HEK293 (cell line): Measurements from ENCODE around the gene BLOC1S1.

Experiments used
- GLI2 ChIP-seq: fragments of 450-650 bp; formaldehyde crosslinking; IDR thresholded peaks from 2 replicates; pipeline ENCODE4; 2017; ENCODE audit warnings: missing biosample characterization, missing genetic modification characterization, low read depth, borderline replicate concordance
- MEIS1 ChIP-seq: sonication (generic); formaldehyde crosslinking; IDR thresholded peaks from 2 replicates; pipeline ENCODE4 v1.8.1; 2022; ENCODE audit warnings: missing genetic modification reagents, mild to moderate bottlenecking, borderline replicate concordance
- MZF1 ChIP-seq: fragments of 450-650 bp; formaldehyde crosslinking; IDR thresholded peaks from 2 replicates; pipeline ENCODE4 v1.5.1; 2017; ENCODE audit warnings: missing biosample characterization, missing genetic modification characterization, borderline replicate concordance
- OSR2 ChIP-seq: fragments of 450-650 bp; formaldehyde crosslinking; IDR thresholded peaks from 2 replicates; pipeline ENCODE4 v1.5.1; 2016; ENCODE audit warnings: missing biosample characterization, missing genetic modification characterization
- OVOL3 ChIP-seq: fragments of 450-650 bp; formaldehyde crosslinking; IDR thresholded peaks from 2 replicates; pipeline ENCODE4 v1.5.1; 2016; ENCODE audit warnings: missing biosample characterization, missing genetic modification characterization
- REST ChIP-seq: fragments of 450-650 bp; formaldehyde crosslinking; IDR thresholded peaks from 2 replicates; pipeline ENCODE4 v1.5.1; 2016; ENCODE audit warnings: missing biosample characterization, missing genetic modification characterization
- SP3 ChIP-seq: fragments of 450-650 bp; formaldehyde crosslinking; IDR thresholded peaks from 2 replicates; pipeline ENCODE4 v1.5.1; 2016; ENCODE audit warnings: missing biosample characterization, missing genetic modification characterization
- TCF7L2 ChIP-seq: IDR thresholded peaks from 2 replicates; pipeline ENCODE4 v1.6.1; 2011; ENCODE audit warnings: low read depth, mild to moderate bottlenecking, inconsistent platforms, low read length, moderate library complexity, borderline replicate concordance
- WT1 ChIP-seq: fragments of 450-650 bp; formaldehyde crosslinking; IDR thresholded peaks from 2 replicates; pipeline ENCODE4 v1.5.1; 2016; ENCODE audit warnings: missing biosample characterization, missing genetic modification characterization
- YY1 ChIP-seq: fragments of 450-650 bp; formaldehyde crosslinking; IDR thresholded peaks from 2 replicates; pipeline ENCODE4 v1.5.1; 2018; ENCODE audit warnings: missing biosample characterization, missing genetic modification characterization
- YY2 ChIP-seq: fragments of 450-650 bp; formaldehyde crosslinking; IDR thresholded peaks from 2 replicates; pipeline ENCODE4 v1.5.1; 2016; ENCODE audit warnings: missing biosample characterization, missing genetic modification characterization
- ZBTB8A ChIP-seq: fragments of 450-650 bp; formaldehyde crosslinking; IDR thresholded peaks from 2 replicates; pipeline ENCODE4 v1.5.1; 2016; ENCODE audit warnings: missing biosample characterization, missing genetic modification characterization
- ZIC2 ChIP-seq: fragments of 450-650 bp; formaldehyde crosslinking; IDR thresholded peaks from 2 replicates; pipeline ENCODE4 v1.5.1; 2016; ENCODE audit warnings: missing biosample characterization, missing genetic modification characterization
- ZNF112 ChIP-seq: fragments of 450-650 bp; formaldehyde crosslinking; IDR thresholded peaks from 2 replicates; pipeline ENCODE4 v1.5.0; 2017; ENCODE audit warnings: missing biosample characterization, missing genetic modification characterization
- ZNF140 ChIP-seq: fragments of 450-650 bp; formaldehyde crosslinking; IDR thresholded peaks from 2 replicates; pipeline ENCODE4 v1.5.1; 2016; ENCODE audit warnings: missing biosample characterization, missing genetic modification characterization
- ZNF146 ChIP-seq: fragments of 450-650 bp; formaldehyde crosslinking; IDR thresholded peaks from 2 replicates; pipeline ENCODE4 v1.5.1; 2016; ENCODE audit warnings: missing biosample characterization, missing genetic modification characterization
- ZNF175 ChIP-seq: fragments of 450-650 bp; formaldehyde crosslinking; IDR thresholded peaks from 2 replicates; pipeline ENCODE4 v1.5.1; 2016; ENCODE audit warnings: missing biosample characterization, missing genetic modification characterization
- ZNF19 ChIP-seq: fragments of 450-650 bp; formaldehyde crosslinking; IDR thresholded peaks from 2 replicates; pipeline ENCODE4; 2016; ENCODE audit warnings: missing biosample characterization, missing genetic modification characterization, low read depth
- ZNF214 ChIP-seq: fragments of 450-650 bp; formaldehyde crosslinking; IDR thresholded peaks from 2 replicates; pipeline ENCODE4 v1.5.1; 2017; ENCODE audit warnings: missing biosample characterization, mild to moderate bottlenecking, missing genetic modification characterization, borderline replicate concordance
- ZNF221 ChIP-seq: fragments of 450-650 bp; formaldehyde crosslinking; IDR thresholded peaks from 2 replicates; pipeline ENCODE4 v1.5.1; 2017; ENCODE audit warnings: missing biosample characterization, missing genetic modification characterization, borderline replicate concordance
- ZNF274 ChIP-seq, 2 experiments: fragments of 200-500 bp in 1 of 2; fragments of 450-650 bp in 1 of 2; sonication (Bioruptor generic) in 1 of 2; formaldehyde crosslinking in 1 of 2; IDR thresholded peaks; 2 replicates each; pipeline versions ENCODE4 v1.5.1 to v1.6.1; 2014 to 2016; ENCODE audit warnings: borderline replicate concordance in 1 of 2, inconsistent platforms in 1 of 2, low read length in 1 of 2, missing biosample characterization in 1 of 2, missing genetic modification characterization in 1 of 2
- ZNF302 ChIP-seq: fragments of 450-650 bp; formaldehyde crosslinking; IDR thresholded peaks from 2 replicates; pipeline ENCODE4 v1.5.1; 2016; ENCODE audit warnings: missing biosample characterization, missing genetic modification characterization, low read depth
- ZNF311 ChIP-seq: fragments of 450-650 bp; formaldehyde crosslinking; IDR thresholded peaks from 2 replicates; pipeline ENCODE4 v1.5.1; 2017; ENCODE audit warnings: missing biosample characterization, missing genetic modification characterization, borderline replicate concordance
- ZNF398 ChIP-seq: fragments of 450-650 bp; formaldehyde crosslinking; IDR thresholded peaks from 2 replicates; pipeline ENCODE4 v1.5.1; 2017; ENCODE audit warnings: missing biosample characterization, missing genetic modification characterization
- ZNF488 ChIP-seq: fragments of 450-650 bp; formaldehyde crosslinking; IDR thresholded peaks from 2 replicates; pipeline ENCODE4 v1.5.1; 2016; ENCODE audit warnings: missing biosample characterization, missing genetic modification characterization
- ZNF514 ChIP-seq: fragments of 450-650 bp; formaldehyde crosslinking; IDR thresholded peaks from 2 replicates; pipeline ENCODE4 v1.5.1; 2016; ENCODE audit warnings: missing biosample characterization, missing genetic modification characterization
- ZNF580 ChIP-seq: fragments of 450-650 bp; formaldehyde crosslinking; IDR thresholded peaks from 2 replicates; pipeline ENCODE4 v1.5.1; 2016; ENCODE audit warnings: missing biosample characterization, missing genetic modification characterization
- ZNF654 ChIP-seq: fragments of 450-650 bp; formaldehyde crosslinking; IDR thresholded peaks from 2 replicates; pipeline ENCODE4 v1.5.1; 2016; ENCODE audit warnings: low read depth, missing biosample characterization, missing genetic modification characterization
- ZNF658 ChIP-seq: fragments of 450-650 bp; formaldehyde crosslinking; IDR thresholded peaks from 2 replicates; pipeline ENCODE4; 2016; ENCODE audit warnings: missing biosample characterization, missing genetic modification characterization
- ZNF701 ChIP-seq: fragments of 450-650 bp; formaldehyde crosslinking; IDR thresholded peaks from 2 replicates; pipeline ENCODE4 v1.5.1; 2016; ENCODE audit warnings: missing biosample characterization, missing genetic modification characterization
- ZNF837 ChIP-seq: fragments of 450-650 bp; formaldehyde crosslinking; IDR thresholded peaks from 2 replicates; pipeline ENCODE4 v1.5.1; 2016; ENCODE audit warnings: missing biosample characterization, missing genetic modification characterization
- ZSCAN18 ChIP-seq: fragments of 450-650 bp; formaldehyde crosslinking; IDR thresholded peaks from 2 replicates; pipeline ENCODE4 v1.5.1; 2016; ENCODE audit warnings: missing biosample characterization, missing genetic modification characterization
- ZSCAN23 ChIP-seq: fragments of 450-650 bp; formaldehyde crosslinking; IDR thresholded peaks from 2 replicates; pipeline ENCODE4 v1.5.1; 2016; ENCODE audit warnings: missing biosample characterization, missing genetic modification characterization

Gene BLOC1S1

GRCh38 chr12:55715833-55716581, at the start of gene BLOC1S1 (continued):
- TF ChIP-seq ZNF221 (no peak), SP3 (tag by site-specific recombination) (peak; percentile 94), MEIS1 (CRISPR knock-in tag) (no peak), ZNF302 (tag by site-specific recombination) (peak; percentile 61; the same call in 1 of the 2 replicates), MZF1 (tag by site-specific recombination) (peak; percentile 62; the same call in 1 of the 2 replicates), ZNF214 (tag by site-specific recombination) (no peak), OSR2 (peak; percentile 71), ZNF19 (tag by site-specific recombination) (no peak), ZNF514 (no peak), ZSCAN23 (peak; percentile 69), ZNF398 (tag by site-specific recombination) (peak; percentile 56; the same call in 1 of the 2 replicates), ZBTB8A (peak; percentile 67), ZNF488 (tag by site-specific recombination) (no peak), GLI2 (tag by site-specific recombination) (no peak), REST (tag by site-specific recombination) (peak; percentile 61; the same call in 1 of the 2 replicates), ZNF112 (tag by site-specific recombination) (no peak), WT1 (tag by site-specific recombination) (peak; percentile 82), ZNF580 (tag by site-specific recombination) (peak; percentile 95), YY1 (peak; percentile 77), OVOL3 (tag by site-specific recombination) (peak; percentile 89), ZNF311 (no peak), ZSCAN18 (tag by site-specific recombination) (no peak), YY2 (tag by site-specific recombination) (peak; percentile 76), ZNF175 (tag by site-specific recombination) (no peak), ZNF837 (tag by site-specific recombination) (no peak), ZNF140 (tag by site-specific recombination) (no peak), ZNF658 (tag by site-specific recombination) (no peak), TCF7L2 (no peak), ZNF146 (tag by site-specific recombination) (peak; percentile 77; the same call in 1 of the 2 replicates), ZIC2 (tag by site-specific recombination) (peak; percentile 86), ZNF274 (IDR thresholded peaks at IDR 0.05; ENCODE audit: low read length) (no peak), ZNF274 (tag by site-specific recombination; IDR thresholded peaks at IDR 0.05; ENCODE audit: borderline replicate concordance) (no peak), ZNF654 (tag by site-specific recombination) (no peak), ZNF701 (tag by site-specific recombination) (0 out of 2 replicates have a peak, but pooled peaks have one; percentile 59)
